ENCODE measurements around the gene FKBP1A.
"Not testable (repeated sequence)": the region's sequence is repeated elsewhere in the genome, so short reads cannot be mapped to it uniquely, and the experiment has no call there.

FKBP1A gene

DNA sequence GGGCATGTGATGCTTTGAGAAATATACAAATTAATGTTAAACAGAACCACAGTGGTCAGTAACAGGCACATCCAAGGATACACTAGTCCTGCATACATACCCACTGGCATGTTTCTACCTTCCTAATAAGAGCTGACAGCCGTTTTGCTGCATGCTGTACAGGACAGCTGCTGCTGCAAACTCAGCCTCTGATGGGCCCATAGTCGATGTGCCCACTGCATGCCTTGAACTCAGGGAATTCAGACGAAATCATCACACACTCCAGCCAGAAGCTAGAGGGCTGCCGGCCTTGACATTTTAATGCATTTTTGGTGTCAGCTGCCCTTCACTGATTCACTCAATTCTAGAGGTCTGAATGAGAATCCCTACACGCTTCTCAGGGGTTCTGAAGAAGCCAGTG, 29.3 kb downstream of the FKBP1A start:
- Histone ChIP-seq H3K79me2 (ENCODE audit: control insufficient read depth, insufficient read depth, low read length, unreplicated experiment) (peaks cover 11% of the 10 kb centered on the region), H3K27me3 (ENCODE audit: insufficient read depth, low read length) (no peaks in the 10 kb centered on the region), H3K4me1 (ENCODE audit: control insufficient read depth, insufficient read depth, low read length, unreplicated experiment) (peaks cover 9% of the 10 kb centered on the region), H2AFZ (ENCODE audit: low read length, unreplicated experiment) (no peak overlapping the region), H3K4me3 (ENCODE audit: low read depth, low read length) (no peak overlapping the region), H3K36me3 (ENCODE audit: insufficient read depth, low read length) (peaks cover 29% of the 10 kb centered on the region), H3K27ac (ENCODE audit: low read depth, low read length) (no peak overlapping the region)

- H3K79me2 ChIP-seq (ENCODE audit: control insufficient read depth, insufficient read depth, low read length, unreplicated experiment): peaks cover 9% of the 10 kb centered on the region
- no peak overlapping the region for H3K4me3 ChIP-seq (ENCODE audit: low read depth, low read length)
- no peaks in the 10 kb centered on the region for H3K27me3 ChIP-seq (ENCODE audit: insufficient read depth, low read length)
- H3K4me1 ChIP-seq (ENCODE audit: control insufficient read depth, insufficient read depth, low read length, unreplicated experiment): no peaks in the 10 kb centered on the region
- no peak overlapping the region for H3K27ac ChIP-seq (ENCODE audit: low read depth, low read length)
- no peak overlapping the region for H2AFZ ChIP-seq (ENCODE audit: low read length, unreplicated experiment)
- H3K36me3 ChIP-seq (ENCODE audit: insufficient read depth, low read length): peaks cover 21% of the 10 kb centered on the region
Observed at GRCh38 chr20:1362484-1362883, 30.4 kb downstream of the FKBP1A start.

DNA sequence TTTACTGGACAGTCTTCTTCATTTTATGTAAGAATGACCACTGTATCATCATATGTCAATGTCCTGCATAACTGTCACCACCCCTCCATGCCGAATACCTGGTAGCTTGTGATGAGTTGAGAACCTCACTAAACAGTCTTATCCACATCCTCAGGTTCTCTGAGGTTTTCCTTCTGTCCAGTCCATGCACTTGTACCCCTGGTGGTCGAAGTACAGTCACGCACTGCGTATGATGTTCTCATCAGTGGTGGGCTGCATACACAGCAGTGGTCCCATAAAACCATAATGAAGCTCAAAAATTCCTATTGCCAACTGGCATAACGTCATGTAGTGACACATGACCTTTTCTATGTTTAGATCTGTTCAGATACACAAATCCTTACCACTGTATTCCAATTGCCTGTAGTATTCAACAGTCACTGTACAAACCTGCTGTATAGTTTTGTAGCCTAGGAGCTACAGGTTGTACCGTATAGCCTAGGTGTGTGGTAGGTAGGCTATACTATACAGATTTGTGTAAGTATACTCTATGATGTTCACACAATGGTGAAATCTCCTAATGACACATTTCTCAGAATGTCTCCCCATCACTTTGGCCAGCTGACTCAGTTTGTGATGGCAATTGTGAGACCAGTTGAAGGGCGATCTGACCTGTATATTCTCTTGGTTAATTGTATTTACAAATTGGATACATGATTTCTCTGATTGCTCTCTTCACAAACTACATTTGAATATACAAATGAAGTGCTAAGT, 32.6 kb downstream of the FKBP1A start:
- H3K27ac ChIP-seq (ENCODE audit: low read depth, low read length): no peak overlapping the region
- no peak overlapping the region for H2AFZ ChIP-seq (ENCODE audit: low read length, unreplicated experiment)
- H3K36me3 ChIP-seq (ENCODE audit: insufficient read depth, low read length): peaks cover 26% of the 10 kb centered on the region
- H3K4me3 ChIP-seq (ENCODE audit: low read depth, low read length): no peak overlapping the region
- no peaks in the 10 kb centered on the region for H3K4me1 ChIP-seq (ENCODE audit: control insufficient read depth, insufficient read depth, low read length, unreplicated experiment)
- no peaks in the 10 kb centered on the region for H3K27me3 ChIP-seq (ENCODE audit: insufficient read depth, low read length)
- H3K79me2 ChIP-seq (ENCODE audit: control insufficient read depth, insufficient read depth, low read length, unreplicated experiment): peaks cover 9% of the 10 kb centered on the region

DNA sequence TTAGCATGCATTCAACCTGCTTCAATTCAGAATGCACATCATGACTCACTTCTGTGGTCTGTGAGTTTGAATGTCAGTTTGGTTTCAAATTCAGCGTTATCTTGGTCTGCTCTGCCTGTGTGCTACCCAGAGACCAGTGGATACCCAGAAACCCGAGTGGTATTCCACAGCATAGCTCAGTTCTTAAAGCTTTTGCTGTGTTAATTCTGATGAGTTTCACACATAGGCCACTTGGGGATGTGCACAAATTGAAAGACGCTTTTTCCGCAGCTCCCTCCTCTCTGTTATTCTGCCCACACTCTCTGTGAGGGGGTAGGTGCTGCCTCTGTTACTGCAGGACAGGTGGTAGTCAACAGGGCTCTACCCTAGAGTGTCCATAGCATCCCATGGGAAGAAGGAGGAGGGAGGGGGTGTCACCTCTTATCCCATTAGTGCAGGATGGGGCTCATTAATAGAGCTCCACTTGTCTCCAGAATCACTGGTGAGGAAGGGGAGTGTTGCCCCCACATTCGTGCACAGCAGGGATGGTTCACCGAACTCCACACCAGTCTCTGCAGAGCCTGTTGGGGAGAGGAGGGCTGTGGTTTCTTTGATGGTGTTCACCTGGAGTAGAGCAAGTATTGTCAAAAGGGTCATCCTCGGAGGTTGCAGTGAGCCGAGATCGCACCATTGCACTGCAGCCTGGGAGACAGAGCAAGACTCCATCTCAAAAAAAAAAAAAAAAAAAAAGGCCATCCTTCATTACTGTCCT, 34.8 kb downstream of the FKBP1A start:
- H3K36me3 ChIP-seq (ENCODE audit: insufficient read depth, low read length): peaks cover 42% of the 10 kb centered on the region
- no peaks in the 10 kb centered on the region for H3K27me3 ChIP-seq (ENCODE audit: insufficient read depth, low read length)
- H3K79me2 ChIP-seq (ENCODE audit: control insufficient read depth, insufficient read depth, low read length, unreplicated experiment): peaks cover 9% of the 10 kb centered on the region
- H3K4me3 ChIP-seq (ENCODE audit: low read depth, low read length): no peak overlapping the region
- H3K4me1 ChIP-seq (ENCODE audit: control insufficient read depth, insufficient read depth, low read length, unreplicated experiment): no peaks in the 10 kb centered on the region
- no peak overlapping the region for H3K27ac ChIP-seq (ENCODE audit: low read depth, low read length)
- H2AFZ ChIP-seq (ENCODE audit: low read length, unreplicated experiment): no peak overlapping the region

GRCh38 chr20:1353956-1354355, 38.9 kb downstream of the FKBP1A start:
- Histone ChIP-seq H3K27ac (ENCODE audit: low read depth, low read length) (no peak overlapping the region), H2AFZ (ENCODE audit: low read length, unreplicated experiment) (no peak overlapping the region), H3K4me1 (ENCODE audit: control insufficient read depth, insufficient read depth, low read length, unreplicated experiment) (no peaks in the 10 kb centered on the region), H3K27me3 (ENCODE audit: insufficient read depth, low read length) (no peaks in the 10 kb centered on the region), H3K4me3 (ENCODE audit: low read depth, low read length) (no peak overlapping the region), H3K79me2 (ENCODE audit: control insufficient read depth, insufficient read depth, low read length, unreplicated experiment) (peaks cover 7% of the 10 kb centered on the region), H3K36me3 (ENCODE audit: insufficient read depth, low read length) (peaks cover 37% of the 10 kb centered on the region)

- Histone ChIP-seq H3K36me3 (ENCODE audit: insufficient read depth, low read length) (peaks cover 17% of the 10 kb centered on the region), H3K79me2 (ENCODE audit: control insufficient read depth, insufficient read depth, low read length, unreplicated experiment) (peaks cover 4% of the 10 kb centered on the region), H3K4me3 (ENCODE audit: low read depth, low read length) (no peak overlapping the region), H3K27me3 (ENCODE audit: insufficient read depth, low read length) (no peaks in the 10 kb centered on the region), H3K4me1 (ENCODE audit: control insufficient read depth, insufficient read depth, low read length, unreplicated experiment) (peaks cover 37% of the 10 kb centered on the region), H2AFZ (ENCODE audit: low read length, unreplicated experiment) (no peak overlapping the region), H3K27ac (ENCODE audit: low read depth, low read length) (no peak overlapping the region)
Observed at GRCh38 chr20:1346315-1346969, 46.4 kb downstream of the FKBP1A start.

GRCh38 chr20:1345756-1346093, 47.1 kb downstream of the FKBP1A start:
- H3K27me3 ChIP-seq (ENCODE audit: insufficient read depth, low read length): no peaks in the 10 kb centered on the region
- no peak overlapping the region for H2AFZ ChIP-seq (ENCODE audit: low read length, unreplicated experiment)
- H3K4me3 ChIP-seq (ENCODE audit: low read depth, low read length): no peak overlapping the region
- peaks cover 13% of the 10 kb centered on the region for H3K36me3 ChIP-seq (ENCODE audit: insufficient read depth, low read length)
- H3K79me2 ChIP-seq (ENCODE audit: control insufficient read depth, insufficient read depth, low read length, unreplicated experiment): peaks cover 4% of the 10 kb centered on the region
- peaks cover 40% of the 10 kb centered on the region for H3K4me1 ChIP-seq (ENCODE audit: control insufficient read depth, insufficient read depth, low read length, unreplicated experiment)
- no peak overlapping the region for H3K27ac ChIP-seq (ENCODE audit: low read depth, low read length)

DNA sequence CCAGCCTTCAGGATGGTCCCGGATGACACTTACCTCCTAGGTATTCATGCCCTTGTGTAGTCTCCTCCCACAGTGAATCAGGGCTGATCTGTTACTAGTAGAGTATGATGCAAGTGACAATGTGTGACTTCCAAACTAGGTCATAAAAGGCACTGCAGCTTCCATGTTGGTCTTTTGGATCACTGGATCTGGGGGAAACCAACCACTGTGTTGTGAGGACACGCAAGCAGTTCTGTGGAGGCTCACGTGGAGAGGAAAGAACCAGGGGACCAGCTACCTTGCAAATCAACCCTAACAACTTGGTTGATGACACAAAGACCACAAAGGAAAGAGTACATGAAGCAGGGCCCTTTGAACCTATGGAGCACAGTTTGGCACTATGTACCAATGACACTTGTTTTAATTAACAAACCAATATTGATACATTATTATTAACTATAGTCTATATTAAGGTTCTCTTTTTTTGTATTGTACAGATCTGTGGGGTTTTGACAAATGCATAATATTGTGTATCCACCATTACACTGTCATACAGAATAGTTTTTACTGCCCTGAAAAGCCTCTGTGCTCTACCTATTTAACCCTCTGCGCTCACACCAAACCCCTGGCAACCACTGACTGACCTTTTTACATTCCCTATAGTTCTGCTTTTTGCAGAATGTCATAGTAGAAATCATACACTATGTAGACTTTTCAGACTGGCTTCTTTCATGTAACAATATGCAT, 47.7 kb downstream of the FKBP1A start:
- Histone ChIP-seq H3K4me1 (ENCODE audit: control insufficient read depth, insufficient read depth, low read length, unreplicated experiment) (peaks cover 40% of the 10 kb centered on the region), H3K27ac (ENCODE audit: low read depth, low read length) (peak overlapping the region; percentile 91), H3K4me3 (ENCODE audit: low read depth, low read length) (no peak overlapping the region), H3K27me3 (ENCODE audit: insufficient read depth, low read length) (no peaks in the 10 kb centered on the region), H2AFZ (ENCODE audit: low read length, unreplicated experiment) (no peak overlapping the region), H3K36me3 (ENCODE audit: insufficient read depth, low read length) (peaks cover 10% of the 10 kb centered on the region), H3K79me2 (ENCODE audit: control insufficient read depth, insufficient read depth, low read length, unreplicated experiment) (peaks cover 4% of the 10 kb centered on the region)

GRCh38 chr20:1343446-1344124, 49.3 kb downstream of the FKBP1A start:
- not testable (repeated sequence) for H2AFZ ChIP-seq (ENCODE audit: low read length, unreplicated experiment); H3K79me2 ChIP-seq (ENCODE audit: control insufficient read depth, insufficient read depth, low read length, unreplicated experiment); H3K27me3 ChIP-seq (ENCODE audit: insufficient read depth, low read length)
- Histone ChIP-seq H3K36me3 (ENCODE audit: insufficient read depth, low read length) (peaks cover 10% of the 10 kb centered on the region), H3K4me1 (ENCODE audit: control insufficient read depth, insufficient read depth, low read length, unreplicated experiment) (peaks cover 40% of the 10 kb centered on the region), H3K4me3 (ENCODE audit: low read depth, low read length) (peak overlapping the region; percentile 40), H3K27ac (ENCODE audit: low read depth, low read length) (peak overlapping the region; percentile 91)

Data from ACC112 (cell line).